Fibroblast of skin of right quadriceps (primary cell): Measurements from ENCODE around the gene MSRB1.
"Not testable (repeated sequence)": the region's sequence is repeated elsewhere in the genome, so short reads cannot be mapped to it uniquely, and the experiment has no call there.

ENCODE experiments used
- DNase-seq: peaks from one replicate; pipeline ENCODE4 v3.0.0-alpha.2; 2013

The MSRB1 gene

DNA sequence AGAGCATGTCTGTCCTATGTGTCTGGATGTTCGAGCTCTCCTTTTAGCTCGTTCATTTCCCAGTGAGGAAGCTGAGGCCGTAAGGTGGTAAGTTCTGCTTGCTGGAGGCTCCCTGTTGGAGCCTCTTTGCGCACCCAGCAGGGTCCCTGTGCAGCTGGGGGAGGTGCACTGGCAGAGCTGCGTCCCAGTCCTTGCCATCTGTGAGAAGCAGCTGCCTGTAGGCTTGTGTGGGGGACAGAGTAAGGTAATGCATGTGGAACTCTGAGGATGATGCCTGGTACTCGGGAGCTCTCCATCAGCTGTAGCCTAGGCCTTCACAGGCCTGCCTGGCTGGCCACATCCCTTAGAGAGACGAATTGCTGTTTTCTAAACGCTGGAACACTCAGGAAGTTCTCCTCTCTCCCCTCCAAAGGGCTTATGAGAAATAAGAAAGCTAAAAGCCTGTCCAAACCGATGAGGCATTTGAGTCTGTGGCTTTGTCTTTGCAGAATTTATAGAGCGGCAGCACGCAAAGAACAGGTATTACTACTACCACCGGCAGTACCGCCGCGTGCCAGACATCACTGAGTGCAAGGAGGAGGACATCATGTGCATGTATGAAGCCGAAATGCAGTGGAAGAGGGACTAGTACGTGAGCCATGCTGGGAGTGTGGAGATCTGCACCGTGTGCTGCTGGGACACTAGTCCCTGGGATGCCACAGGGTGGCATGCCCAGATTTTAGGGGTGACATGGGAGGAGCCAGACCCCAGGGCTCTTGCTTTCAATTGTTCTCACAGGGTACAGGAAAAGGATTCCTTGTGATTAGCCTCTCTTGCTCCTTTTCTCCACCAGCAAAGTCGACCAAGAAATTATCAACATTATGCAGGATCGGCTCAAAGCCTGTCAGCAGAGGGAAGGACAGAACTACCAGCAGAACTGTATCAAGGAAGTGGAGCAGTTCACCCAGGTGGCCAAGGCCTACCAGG is 17.9 kb upstream of the MSRB1 start:
- peak; percentile 51 for DNase-seq

DNA sequence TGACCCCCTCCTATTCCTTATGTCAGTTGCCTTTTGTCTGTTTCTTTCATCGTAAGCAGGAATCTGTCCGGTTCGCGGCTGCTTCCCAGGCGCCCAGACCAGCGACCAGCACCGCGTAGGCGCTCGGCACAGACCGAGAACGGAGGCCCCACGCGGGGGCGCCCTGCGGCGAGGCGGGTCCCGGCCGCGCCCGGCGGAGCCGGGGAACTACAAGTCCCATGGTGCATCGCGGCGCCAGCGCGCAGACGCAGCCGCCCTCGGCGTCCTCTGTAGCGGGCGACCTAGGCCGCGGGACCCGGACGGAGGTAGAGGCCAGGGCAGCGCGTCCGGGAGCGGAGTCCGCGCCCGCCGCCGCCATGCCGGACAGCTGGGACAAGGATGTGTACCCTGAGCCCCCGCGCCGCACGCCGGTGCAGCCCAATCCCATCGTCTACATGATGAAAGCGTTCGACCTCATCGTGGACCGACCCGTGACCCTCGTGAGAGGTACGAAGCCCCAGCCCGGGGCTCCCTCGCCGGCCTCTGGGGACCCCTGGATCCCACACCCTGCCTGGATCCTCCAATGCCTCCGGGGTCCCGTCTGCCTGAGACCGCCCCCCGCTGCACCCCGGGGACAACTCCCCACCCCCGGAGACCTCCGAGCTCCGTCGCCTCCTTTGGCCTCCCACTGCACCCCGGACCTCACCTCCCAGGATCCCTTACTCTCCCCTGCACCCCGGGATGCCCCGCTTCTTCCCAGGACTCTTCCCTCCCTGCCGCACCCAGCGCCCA is 16.5 kb upstream of the MSRB1 start, which contains the start of gene NDUFB10:
NDUFB10 (plus strand) TSS at position 270 of the 771 bp plus-strand sequence; CDS start at position 357, 87 bp downstream.
- DNase-seq = peak; percentile 87

DNA sequence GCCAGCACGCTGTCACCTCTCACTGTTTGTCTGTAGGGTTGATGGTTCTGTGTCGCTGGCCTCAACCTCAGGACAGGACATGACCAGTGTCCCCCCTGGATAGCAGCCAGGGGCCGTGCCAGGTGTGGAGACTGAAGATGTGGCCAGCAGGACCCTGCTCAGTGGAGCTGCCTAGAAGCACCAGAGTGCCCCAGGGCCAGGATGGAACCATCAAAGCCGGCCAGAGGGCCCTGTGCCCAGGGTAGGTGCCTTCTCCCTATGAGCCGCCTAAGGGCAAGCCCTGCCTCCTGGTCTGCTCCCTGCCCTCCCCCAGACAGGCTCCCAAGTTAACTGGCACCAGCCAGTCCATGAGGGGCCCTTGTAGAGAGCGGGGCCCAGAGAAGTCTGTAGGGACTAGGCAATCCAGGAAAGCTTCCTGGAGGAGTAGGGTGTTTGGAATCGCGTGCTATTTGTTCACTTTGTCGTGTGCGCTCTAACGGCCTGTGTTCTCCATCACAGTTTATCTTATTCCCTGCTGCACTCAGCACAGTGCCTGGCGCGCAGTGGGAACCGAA is 15.8 kb upstream of the MSRB1 start:
- DNase-seq = no peak

DNA sequence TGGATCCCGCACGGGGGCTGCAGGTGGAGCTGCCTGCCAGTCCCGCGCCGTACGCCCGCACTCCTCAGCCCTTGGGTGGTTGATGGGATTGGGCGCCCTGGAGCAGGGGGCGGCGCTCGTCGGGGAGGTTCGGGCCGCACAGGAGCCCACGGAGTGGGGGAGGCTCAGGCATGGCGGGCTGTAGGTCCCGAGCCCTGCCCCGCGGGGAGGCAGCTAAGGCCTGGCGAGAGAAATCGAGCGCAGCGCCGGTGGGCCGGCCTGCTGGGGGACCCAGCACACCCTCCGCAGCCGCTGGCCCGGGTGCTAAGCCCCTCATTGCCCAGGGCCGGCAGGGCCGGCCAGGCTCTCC is 15.1 kb upstream of the MSRB1 start:
- DNase-seq = not testable (repeated sequence)

DNA sequence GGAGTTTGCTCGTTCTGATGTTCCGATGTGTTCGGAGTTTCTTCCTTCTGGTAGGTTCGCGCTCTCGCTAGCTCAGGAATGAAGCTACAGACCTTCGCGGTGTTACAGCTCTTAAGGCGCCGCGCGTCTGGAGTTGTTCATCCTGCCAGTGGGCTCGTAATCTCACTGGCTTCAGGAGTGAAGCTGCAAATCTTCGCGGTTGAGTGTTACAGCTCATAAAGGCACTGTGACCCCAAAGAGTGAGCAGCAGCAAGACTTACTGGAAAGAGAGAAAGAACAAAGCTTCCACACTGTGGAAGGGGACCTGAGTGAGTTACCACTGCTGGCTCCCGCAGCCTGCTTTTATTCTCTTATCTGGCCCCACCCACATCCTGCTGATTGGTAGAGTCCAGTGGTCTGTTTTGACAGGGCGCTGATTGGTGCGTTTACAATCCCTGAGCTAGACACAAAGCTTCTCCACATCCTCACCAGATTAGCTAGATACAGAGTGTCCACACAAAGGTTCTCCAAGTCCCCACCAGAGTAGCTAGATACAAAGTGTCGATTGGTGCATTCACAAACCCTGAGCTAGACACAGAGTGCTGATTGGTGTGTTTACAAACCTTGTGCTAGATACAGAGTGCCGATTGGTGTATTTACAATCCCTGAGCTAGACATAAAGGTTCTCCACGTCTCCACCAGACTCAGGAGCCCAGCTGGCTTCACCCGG is 14.6 kb upstream of the MSRB1 start:
- not testable (repeated sequence) for DNase-seq

DNA sequence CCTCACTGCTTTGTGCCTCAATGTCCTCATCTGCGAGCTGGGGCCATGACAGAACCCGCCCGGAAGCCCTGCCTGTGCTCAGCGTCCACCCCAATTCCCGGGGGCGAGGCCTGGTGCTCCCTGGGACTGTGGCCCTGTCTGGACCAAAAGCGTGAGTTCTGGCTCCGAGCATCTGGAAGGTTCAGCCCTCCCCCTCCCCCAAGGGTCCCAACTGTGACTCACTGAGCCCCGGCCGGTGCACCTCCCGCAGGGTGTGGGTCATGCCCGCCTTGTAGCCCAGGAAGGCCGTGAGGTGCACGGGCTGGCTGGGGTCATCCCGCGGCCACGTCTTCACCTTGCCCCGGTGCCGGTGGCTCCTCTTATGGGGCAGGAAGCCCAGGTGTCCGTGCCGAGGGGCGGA is 10.7 kb upstream of the MSRB1 start:
- DNase-seq = no peak

DNA sequence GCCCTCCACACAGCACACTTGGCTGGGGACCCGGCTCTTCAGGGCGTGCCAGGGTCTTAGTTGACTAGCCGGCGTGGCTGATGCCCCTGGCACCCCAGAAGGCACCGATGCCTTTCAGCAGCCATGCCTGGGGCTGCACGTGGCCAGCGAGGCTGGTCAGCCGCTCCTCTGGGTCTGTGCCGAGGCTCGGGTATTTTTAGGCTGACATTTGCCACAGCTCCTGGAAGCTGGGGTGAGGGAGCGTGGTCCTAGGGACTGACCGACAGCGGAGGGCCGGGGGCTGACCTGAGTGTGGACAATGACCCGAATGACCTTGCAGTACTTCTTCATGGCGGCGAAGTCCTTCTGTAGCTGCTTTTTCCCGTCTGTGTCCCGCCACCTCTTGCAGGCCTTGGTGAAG is 7.6 kb upstream of the MSRB1 start:
- no peak for DNase-seq

DNA sequence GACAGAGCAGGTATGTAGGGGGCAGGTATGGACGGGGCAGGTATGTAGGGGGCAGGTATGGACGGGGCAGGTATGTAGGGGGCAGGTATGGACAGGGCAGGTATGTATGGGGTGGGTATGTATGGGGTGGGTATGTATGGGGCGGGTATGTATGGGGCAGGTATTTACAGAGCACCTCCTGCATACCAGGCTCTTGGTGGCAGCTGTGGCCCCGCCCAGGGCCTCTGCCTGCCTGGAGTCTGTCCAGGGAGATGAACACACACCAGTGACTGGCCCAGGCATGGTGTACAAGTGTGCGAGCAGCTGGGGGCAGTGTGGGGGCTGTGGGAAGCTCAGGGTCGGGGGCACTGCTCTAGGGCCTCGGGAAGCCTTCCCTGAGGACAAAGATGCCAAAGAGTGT is 7.0 kb upstream of the MSRB1 start:
- no peak for DNase-seq

DNA sequence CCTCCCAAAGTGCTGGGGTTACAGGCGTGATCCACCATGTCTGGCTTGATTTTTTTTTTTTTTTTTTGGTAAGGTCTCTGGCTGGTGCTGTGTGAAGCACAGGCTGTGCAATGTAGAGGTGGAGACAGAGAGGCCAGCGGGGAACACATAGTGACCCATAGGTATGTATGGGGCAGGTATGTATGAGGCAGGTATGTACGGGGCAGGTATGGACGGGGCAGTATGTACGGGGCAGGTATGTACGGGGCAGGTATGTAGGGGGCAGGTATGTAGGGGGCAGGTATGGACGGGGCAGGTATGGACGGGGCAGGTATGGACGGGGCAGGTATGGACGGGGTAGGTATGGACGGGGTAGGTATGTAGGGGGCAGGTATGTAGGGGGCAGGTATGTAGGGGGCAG is 6.5 kb upstream of the MSRB1 start:
- no peak for DNase-seq

DNA sequence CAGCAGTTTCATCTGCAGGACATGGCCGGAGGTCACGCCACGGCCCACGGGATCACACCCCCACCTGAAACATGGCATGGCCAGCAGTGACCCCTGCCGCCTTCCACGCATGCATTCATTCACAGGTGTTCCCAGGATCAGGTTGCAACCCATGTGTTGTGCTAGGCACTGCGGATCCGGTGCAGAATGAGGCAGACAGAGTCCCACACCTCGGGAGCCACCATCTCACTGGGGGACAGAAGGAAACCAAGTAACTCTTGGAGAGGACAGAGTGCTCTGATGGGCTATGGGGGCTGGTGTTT is 4.3 kb upstream of the MSRB1 start:
- DNase-seq = no peak

DNA sequence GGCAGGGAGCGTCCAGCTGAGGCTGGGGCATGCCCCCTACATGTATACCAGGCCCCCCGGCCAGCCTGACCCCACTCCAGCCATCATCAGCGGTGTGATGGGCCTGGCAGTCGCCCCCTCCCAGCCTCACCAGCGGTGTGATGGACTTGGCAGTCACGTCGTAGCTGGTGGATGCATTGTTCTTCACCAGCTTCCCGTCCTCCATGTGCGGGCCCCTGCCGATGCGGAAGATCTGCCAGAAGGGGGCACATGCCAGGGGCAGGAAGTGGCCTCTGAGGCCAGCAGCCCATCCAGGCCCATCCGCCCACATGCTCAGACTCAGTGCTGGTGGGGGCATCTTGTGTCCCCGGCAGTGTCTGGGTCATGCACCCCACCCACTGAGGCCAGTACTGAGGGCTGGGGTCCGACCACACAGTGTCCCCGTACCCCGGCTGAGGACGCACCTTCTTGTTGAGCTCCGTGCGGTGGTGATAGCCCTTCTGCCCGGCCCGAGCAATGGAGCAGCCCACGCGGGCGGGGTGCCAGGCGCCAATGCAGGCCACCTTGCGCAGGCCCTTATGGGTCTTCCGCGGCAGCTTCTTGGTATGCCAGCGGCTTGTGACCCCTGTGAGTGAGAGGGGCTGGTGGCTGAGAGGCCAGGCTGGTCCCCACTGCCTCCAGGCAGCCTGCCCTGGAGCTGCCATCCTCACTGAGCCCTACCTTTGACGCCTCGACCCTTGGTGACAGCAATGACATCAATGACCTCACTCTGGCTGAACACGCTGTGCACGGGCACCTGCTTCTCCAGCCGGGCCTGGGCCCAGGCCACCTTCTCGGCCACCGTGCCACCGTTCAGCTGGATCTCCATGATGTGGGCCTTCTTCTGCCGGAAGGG is 3.7 kb upstream of the MSRB1 start:
- no peak for DNase-seq

DNA sequence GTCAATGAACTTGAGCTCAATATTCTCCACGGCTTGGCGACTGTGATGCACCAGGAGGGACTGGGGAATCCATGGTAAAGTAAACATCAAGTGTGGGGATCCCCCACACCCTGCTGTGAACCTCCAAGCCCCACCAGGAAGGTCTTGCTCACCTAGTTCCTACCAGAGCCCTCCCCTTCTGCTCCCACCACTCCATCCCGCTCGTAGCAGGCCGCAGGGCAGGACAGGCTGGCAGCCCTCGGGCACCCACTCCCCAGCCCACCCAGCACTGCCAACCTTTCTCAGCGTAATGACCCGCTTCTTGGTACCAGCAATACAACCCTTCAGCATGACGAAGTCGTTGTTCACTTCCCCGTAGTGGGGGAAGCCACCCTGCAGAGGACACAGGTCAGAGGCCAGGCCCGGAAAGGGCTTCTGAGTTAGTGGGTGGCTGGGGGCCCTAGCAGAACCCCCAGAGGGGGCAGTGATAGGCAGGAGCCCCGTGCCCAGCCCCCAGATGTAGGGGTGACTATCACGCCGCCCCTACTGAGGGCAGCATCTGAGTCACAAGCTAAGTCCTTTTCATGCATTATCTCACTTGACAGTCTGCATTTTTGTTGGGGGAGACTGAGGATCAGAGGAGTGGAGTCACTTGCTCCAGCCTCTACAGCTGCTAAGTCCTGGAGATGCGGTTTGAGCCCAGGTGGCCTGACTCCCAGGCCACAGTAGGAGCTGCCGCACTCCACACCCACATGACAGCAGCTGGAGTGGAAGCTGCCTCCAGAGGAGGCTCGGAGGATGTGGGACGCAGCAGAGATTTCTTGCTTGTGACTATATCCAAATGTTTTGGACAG is 2.8 kb upstream of the MSRB1 start:
- DNase-seq = no peak

DNA sequence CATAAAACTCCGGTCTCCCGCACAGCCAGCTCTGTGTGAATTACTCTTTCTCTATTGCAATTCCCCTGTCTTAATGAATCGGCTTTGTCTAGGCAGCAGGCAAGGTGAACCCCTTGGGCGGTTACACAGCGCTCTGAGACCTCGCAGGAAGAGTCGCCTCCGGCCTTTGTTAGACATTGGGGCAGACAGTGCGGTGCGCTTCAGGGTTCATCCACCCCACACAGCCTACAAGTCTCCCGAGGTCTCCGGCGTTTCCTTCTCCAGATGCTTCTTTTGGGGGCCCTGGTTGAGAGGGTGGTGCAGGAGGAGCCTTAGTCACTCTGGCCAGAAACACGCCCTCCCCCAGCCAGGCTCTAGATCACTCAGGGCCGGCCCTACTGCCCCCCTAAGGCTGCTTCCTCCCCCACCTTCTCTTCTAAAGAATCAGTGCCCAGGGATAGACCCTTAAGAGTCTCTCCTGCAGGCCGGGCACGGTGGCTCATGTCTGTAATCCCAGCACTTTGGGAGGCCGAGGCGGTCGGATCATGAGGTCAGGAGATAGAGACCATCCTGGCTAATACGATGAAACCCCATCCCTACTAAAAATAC is 1.7 kb upstream of the MSRB1 start:
- no peak for DNase-seq

DNA sequence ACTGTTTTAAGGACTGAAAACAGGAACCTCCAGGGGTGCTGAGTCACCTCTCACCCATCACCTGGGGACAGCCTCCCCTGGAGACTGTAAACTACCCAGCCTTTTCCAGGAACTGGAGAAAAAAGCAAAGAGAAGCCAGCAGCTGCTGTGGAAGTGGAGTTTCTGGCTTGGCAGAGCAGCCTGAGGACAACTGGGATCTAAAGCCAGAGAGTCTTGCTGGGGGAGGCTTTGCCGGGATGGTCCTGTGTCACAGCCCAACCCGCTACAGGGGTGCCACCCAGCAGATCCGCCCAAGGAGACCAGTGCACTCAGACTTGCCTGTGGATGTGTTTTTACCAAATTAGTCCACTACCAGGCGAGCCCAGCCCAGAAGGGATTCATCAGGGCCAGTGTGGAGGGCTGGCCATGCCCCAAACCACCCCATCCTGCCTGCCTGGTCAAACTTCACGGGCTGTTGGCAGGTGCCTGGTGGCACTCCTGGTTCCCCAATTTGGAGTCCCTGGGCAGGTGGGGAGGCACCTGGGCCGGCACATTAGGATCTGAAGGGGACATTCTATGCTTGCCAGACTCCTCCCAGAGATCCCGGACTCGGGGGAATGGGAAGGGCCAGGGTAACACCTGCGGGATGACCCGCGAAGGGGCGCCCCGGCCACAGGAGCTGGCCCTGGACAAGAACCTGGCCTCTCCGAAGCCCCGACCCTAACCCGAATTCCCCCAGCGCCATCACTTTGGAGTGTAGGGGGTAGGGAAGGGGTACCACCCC is 771 bp downstream of the MSRB1 start:
- no peak for DNase-seq

DNA sequence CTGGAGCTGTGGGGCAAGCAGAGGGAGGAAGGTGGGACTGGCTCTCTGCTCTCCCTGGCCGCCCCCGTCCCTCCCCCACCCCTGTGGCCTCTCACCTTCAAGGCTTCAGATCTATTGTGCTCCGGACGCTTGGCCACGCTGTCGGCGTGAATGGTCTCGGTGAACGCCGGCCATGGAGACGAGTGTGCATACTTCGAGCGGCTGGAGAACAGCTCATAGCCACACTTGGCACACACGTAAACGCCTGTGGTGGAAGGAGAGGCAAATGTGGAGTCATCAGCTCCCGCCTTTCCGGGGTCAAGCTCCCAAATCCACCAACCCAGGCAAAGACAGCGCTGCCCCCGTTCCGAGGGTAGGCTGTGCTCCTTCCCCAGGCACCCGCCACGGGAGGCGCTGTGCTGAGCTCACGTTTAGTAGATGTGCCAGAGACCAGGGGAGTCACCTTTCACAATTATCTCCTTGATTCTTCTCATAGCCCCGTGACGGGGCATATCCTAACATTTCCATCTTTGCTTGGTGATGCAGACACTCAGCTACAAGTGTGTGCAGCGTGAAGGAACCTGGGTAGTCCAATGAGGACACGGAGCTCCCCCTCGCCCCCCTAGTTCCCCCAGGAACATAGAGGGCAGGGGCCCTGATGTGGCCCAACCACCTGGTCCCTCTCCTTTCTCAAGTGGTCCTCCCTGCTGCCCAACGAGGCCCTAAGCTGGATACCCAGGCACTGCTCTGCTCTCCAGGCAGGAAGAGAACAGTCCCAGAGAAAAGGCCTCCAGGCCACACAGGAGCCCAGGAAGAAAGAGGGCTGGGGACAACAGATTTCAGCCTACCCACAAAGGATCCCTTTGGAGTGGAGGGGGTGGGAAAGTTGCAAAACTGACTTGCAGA is 1.6 kb downstream of the MSRB1 start:
- DNase-seq = peak; percentile 46

DNA sequence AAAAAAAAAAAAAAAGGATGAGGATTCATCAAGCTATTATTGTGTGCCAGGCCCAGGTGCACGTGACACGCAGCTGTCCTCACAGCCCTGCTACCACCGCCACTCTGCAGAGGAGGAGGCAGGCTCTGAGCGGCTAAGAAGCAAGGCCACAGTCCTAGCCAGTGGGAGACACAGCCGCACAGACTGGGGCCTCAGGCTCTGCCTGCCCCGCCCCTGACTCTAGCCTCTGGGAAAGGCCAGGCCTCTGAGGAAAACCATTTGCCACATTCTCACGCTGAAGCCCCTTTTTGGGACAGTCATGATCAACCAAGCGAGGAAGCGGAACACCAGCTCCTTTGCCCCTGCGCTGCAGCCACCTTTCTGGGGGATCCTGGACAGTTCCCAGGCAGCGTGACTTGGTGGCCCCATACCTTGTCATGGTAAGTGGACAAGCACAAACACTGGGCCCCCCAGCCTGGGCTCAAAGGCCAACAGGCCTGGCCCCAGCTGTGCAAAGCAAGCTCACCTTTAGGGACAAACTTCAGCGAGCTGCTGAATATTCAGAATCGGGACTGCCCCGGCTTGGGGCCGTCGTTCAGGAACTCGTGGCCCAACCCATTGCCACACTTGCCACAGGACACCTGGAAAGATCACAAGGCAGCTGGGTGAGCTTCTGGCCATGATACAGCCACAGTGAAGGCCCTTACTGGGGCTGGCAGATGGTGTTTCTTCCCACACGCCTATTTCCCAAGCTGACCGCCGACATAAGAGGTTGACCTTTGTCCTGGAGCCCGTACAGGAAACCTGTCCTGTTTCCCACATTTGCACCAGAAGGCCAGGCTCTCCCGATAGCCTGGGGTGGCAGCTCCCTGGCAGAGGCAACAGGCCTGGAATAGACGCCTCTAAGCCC is 2.5 kb downstream of the MSRB1 start:
- no peak for DNase-seq

DNA sequence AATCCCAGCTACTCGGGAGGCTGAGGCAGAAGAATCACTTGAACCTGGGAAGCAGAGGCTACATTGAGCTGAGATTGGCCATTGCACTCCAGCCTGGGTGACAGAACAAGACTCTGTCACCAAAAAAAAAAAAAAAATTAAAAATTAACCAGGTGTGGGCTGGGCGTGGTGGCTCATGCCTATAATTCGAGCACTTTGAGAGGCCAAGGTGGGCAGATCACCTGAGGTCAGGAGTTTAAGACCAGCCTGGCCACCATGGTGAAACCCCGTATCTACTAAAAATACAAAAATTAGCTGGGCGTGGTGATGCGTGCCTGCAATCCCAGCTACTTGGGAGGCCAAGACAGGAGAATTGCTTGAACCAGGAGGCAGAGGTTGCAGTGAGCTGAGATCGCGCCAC is 3.2 kb downstream of the MSRB1 start:
- DNase-seq = not testable (repeated sequence)

DNA sequence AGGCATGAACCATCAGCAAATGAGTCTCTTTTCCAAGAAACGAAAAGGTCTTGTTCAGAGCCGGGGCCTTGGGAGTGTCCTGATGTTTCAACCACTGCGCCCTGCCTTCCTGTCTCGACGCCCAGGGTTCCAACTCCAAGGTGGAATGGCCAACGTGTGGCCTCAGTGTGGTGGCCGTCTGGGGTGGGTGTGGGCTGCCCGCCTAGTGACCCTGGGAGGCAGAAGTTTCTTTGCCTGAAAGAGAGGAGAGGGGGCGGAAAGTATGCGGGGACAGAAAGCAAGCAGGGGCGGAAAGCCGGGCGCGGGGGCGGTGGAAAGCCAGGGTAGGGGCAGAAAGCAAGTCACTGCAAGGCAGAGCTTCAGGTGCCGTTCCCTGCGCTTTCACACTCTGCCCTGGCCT is 4.1 kb downstream of the MSRB1 start:
- no peak for DNase-seq
